NCI-H2196 treated with DMSO at 0.1 percent for 48 hours (cell line): ENCODE results near the gene EHBP1L1.
"Not testable (repeated sequence)": the region's sequence is repeated elsewhere in the genome, so short reads cannot be mapped to it uniquely, and the experiment has no call there.

Experiments
- DNase-seq: peaks from one replicate; lab custom pipeline; 2025; ENCODE audit not compliant: unreplicated experiment; lab: John Stamatoyannopoulos, UW

The EHBP1L1 gene

GRCh38 chr11:65560555-65561418 is 15.1 kb upstream of the EHBP1L1 start:
- DNase-seq, result peak; percentile 41

GRCh38 chr11:65562020-65562419 is 13.8 kb upstream of the EHBP1L1 start:
- DNase-seq, result no peak

DNA sequence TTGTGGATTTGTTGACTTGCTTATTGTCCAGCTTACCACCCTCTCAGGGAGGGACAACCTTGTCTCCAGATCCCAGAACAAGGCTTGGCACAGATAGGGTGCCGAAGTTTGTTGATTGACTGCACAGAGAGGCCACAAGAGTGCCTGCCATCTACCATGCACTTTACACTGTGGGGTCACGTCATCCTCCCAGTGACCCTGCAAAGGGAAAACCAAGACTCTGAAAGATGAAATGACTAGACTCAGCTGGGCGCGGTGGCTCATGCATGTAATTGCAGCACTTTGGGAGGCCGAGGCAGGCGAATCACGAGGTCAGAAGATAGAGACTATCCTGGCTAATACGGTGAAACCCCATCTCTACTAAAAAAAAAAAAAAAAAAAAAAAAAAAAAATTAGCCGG is 13.1 kb upstream of the EHBP1L1 start:
- DNase-seq, result no peak

DNA sequence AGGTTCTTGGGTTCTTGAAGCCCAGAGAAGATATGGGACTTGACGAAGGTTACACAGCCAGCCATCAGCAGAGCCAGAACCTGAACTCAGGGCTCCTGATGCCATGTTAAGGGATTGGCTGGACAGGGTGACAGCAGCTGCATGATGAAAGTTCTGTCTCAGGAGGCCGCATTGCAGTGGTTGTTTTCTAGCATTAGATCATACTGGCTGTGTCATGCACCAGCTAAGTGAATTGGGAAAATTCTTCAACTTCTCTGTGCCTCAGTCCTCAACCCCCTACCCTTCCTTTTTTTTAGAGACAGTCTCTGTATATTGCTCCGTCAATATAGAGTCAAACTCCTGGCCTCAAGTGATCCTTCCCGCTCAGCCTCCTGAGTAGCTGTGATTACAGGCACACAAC is 12.3 kb upstream of the EHBP1L1 start:
- DNase-seq, result no peak

DNA sequence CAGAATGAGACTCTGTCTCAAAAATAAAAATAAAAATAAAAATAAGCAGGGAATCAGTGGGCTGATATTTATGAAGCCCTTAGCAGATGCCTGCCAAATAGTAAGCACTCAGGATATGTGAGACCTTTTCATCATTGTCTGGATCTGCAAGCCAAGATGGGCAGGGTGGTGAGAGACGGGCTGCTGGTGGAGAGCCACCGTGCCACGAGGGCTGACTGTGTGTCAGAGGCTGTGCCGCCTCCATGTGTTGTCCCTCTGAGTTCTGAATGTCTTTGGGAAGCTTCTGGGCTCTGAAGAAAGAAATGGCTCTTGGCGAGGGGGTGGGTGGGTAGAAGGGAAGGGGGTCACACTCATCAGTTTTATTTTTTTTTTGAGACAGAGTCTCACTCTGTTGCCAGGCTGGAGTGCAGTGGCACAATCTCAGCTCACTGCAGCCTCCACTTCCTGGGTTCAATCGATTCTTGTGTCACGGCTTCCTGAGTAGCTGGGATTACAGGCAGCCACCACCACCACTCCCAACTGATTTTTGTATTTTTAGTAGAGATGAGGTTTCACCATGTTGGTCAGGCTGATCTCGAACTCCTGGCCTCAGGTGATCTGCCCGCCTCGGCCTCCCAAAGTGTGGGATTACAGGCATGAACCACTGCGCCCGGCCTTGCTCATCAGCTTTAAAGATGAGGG is 10.8 kb upstream of the EHBP1L1 start:
- DNase-seq, result not testable (repeated sequence)

DNA sequence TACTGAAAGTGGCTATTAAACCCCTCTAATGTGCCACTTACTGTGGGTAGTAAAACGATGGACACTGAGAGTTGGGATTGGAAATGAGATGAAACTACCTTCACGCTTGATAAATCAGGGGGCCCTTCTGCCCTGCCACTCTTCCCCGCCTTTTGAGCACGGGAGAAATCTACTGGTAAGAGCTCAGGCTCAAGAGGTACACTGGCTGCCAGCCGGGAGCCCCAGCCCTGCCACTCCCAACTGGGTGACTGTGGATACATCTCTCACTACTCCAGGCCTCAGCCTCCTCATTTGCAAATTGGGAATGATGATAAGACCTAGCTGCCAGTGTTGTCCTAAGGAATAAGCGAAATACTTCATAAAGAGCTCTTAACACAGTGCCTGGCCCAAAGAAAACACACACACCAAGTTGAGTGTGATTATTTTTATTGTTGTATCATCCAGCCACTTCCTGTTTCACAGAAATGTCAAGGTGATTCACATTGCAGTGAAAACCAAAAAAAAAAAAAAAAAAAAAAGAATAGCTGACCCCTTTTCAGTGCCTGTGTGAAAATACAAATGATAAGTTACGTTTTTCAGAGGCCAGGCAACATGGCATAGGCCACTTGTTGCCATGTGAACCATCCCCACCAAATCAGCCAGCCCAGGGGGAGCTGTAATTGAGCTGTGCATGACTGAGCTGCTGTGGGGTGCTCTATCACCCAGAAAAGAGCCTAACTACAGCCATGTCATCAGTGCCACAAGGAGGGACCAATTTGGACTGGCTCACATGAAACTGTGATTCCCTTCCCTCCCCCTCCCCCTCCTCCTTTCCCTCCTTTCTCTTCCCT is 10.0 kb upstream of the EHBP1L1 start:
- DNase-seq, result no peak

- no peak for DNase-seq
Measured at GRCh38 chr11:65569164-65569972, 6.5 kb upstream of the EHBP1L1 start.

DNA sequence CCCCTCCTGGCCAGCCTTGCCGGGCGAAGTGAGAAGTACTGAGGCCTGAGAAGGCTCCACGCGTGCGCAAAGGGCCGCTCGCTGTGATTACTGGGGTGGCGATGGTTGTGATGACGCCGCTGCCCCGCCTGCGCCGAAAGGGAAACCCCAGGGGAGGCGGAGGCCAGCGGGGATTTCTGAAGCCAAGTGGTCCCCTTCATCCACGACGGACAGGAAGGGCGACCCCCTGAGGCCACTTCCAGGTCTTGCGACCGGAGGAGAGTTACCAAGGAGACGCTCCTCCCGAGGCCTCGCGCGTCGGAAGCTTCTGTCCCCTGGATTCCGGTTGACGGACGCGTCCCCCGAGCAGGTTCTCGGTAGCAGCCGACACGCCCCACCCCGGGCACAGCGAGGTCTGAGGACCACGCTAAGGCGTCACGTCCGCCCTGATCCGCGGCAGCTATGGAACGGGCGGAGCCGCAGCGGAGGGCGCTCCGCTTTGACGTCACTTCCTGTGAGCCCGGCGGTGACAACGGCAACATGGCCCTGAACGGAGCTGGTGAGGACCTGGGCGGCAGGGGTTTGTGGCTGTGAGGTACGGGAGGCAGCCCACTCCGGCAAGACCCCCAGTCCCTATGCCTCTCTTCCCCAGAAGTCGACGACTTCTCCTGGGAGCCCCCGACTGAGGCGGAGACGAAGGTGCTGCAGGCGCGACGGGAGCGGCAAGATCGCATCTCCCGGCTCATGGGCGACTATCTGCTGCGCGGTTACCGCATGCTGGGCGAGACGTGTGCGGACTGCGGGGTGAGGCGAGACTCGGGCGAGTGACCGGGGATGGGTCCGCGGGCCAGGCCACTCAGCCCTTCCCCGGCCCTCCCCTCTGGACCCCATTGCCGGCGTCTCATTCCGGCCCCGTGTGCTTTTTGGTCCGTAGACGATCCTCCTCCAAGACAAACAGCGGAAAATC is 5.6 kb upstream of the EHBP1L1 start, which contains the start of gene ZNRD2:
TSS of gene ZNRD2 (plus strand) at position 505 of the 946 bp plus-strand sequence. CDS start at position 520, 15 bp downstream.
- DNase-seq, result peak; percentile 97

- DNase-seq, result no peak
Measured at GRCh38 chr11:65571420-65571819, 4.4 kb upstream of the EHBP1L1 start.

DNA sequence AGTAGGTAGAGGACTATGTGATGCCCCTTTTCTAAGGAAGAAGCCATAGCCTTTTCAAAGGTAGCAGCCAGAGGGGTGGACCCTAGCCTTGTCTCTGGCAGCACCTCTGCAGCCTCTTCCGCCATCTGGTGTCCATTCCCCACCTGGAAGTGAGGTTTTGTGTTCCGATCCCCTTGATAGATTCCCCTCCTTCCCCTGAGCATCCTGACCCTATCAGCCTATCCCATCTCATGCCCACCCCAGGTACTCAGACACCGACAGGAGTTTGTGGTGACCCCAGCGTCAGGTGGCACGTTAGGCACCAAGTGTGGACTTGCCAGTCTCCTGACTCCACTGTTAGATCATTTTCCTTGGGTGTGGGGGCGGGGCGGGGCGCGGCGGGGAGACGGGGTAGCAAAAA is 3.9 kb upstream of the EHBP1L1 start:
- DNase-seq, result peak; percentile 70

DNA sequence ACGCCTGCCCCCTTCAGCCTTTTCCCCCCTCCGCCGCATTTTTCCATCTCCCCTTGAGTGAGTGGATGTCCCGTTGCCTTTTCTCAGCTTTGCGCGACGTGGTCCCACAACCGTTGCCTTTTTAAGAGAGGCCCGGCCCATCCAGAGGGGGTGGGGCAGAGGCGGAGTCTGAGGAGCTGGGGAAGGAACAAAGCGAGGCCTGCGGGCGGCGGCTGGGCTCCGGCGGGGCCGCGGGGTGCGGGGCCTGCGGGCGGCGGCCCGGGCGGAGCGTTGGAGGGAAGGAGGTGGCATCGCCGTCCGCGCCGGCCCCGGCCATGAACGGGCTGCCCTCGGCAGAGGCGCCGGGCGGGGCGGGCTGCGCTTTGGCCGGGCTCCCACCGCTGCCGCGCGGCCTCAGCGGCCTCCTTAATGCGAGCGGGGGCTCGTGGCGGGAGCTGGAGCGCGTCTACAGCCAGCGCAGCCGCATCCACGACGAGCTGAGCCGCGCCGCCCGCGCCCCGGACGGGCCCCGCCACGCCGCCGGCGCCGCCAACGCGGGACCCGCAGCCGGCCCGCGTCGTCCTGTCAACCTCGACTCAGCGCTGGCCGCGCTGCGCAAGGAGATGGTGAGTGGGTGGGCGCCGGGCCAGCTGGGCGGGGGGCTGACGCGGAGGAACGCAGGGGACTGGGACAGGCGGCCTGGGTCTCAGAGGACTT is 3.3 kb upstream of the EHBP1L1 start, which contains the start of gene FAM89B:
TSS of gene FAM89B (plus strand) at position 183 of the 696 bp plus-strand sequence. CDS start at position 315, 132 bp downstream.
- DNase-seq, result peak; percentile 59

- DNase-seq, result no peak
Measured at GRCh38 chr11:65573391-65574079, 2.3 kb upstream of the EHBP1L1 start.

DNA sequence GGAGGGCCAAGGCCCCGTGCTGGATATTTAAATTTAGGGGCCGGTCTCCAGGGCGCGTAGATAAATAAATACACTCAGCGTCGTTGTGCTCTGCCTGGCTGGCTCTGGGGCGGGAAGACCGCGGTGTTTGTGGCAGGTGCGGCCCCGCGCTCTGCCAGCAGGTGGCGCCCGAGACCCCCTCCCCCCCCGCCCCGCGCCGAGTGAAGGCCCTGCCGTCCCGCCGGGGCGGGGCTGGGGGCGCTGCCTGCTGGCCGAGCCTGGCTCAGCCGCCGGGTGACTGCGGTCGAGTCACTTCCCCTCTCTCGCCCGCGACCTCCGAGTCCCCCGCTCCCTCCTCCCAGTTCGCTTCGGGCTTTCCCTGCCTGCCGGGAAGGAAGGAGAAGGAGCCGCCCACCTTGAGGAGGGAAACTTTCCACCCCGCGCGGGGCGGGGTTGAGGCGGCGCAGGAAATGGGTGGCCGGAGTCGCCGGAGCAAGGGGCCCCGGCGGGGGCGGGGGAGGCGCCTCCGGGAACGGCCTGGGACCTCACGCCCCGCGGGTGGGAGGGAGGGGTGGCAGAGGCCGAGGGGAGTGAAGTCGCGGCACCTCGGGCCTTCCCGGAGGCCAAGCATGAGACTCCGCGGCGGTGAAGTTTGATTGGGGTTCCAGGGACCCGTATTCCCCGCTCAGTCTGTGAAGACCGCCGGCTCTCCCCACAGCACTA is 1.6 kb upstream of the EHBP1L1 start:
- DNase-seq, result peak; percentile 79

- DNase-seq, result no peak
Measured at GRCh38 chr11:65574811-65575567, 864 bp upstream of the EHBP1L1 start.

DNA sequence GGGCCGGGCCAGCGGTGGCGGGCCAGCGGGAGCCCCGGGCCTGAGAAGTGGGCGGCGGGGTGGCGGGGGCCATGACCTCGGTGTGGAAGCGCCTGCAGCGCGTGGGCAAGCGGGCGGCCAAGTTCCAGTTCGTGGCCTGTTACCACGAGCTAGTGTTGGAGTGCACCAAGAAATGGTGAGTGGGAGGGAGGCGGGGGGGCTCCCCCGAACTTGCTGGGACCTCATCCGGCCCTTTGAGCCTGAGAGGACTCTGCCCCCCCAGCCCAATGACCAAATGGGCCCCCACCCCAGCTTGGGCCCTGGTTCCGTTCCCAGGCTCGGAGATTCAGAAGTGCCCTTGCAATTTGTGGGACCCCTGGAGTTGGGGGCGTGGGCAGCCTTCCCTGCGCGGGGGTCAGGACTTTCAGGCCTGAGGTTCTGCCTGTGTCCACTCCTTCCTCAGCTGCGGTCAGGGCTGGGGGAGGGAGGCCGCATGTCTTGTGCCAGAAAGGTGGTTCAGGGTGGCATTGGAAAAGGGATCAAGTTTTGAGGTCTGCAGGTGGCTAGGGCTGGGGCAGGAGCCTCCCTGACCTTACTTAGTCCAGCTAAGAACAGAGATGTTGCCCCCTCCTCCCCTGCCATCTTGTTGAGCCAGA is 496 bp downstream of the EHBP1L1 start:
- no peak for DNase-seq
